HepG2 (cell line): ENCODE results near the gene TMEM158. TPM values are rescaled to one million over a fixed set of nuclear protein-coding genes. Genes with fewer than 3 reads are reported as not detected.

Source experiments
- AGO2 ChIP-seq: fragments of 200-400 bp; formaldehyde crosslinking; optimal IDR thresholded peaks from 2 replicates; pipeline ENCODE3; 2017; ENCODE audit warnings: mild to moderate bottlenecking, low read depth, low read length, moderate library complexity
- ARID4A ChIP-seq: sonication (generic); formaldehyde crosslinking; IDR thresholded peaks from 2 replicates; pipeline ENCODE4 v1.5.0; 2020; ENCODE audit warnings: mild to moderate bottlenecking, missing genetic modification reagents, borderline replicate concordance
- BCL6 ChIP-seq: IDR thresholded peaks from 2 replicates; pipeline ENCODE4 v1.6.1; 2016; ENCODE audit warnings: missing genetic modification reagents, missing compliant biosample characterization
- HMGXB4 ChIP-seq, 2 experiments: sonication (generic) in 1 of 2; formaldehyde crosslinking in 1 of 2; IDR thresholded peaks; 2 replicates each; pipeline versions ENCODE4 v1.4.0 to v1.6.1; 2018 to 2020; ENCODE audit warnings: missing genetic modification reagents in 2 of 2, borderline replicate concordance in 1 of 2, low read depth in 1 of 2, mild to moderate bottlenecking in 1 of 2, missing biosample characterization in 1 of 2
- MAF1 ChIP-seq: sonication (generic); formaldehyde crosslinking; IDR thresholded peaks from 2 replicates; pipeline ENCODE4 v1.5.0; 2020; ENCODE audit warnings: missing genetic modification reagents, borderline replicate concordance
- NCOA1 ChIP-seq: sonication (generic); formaldehyde crosslinking; IDR thresholded peaks from 2 replicates; pipeline ENCODE4 v1.9.0; 2021; ENCODE audit warnings: missing genetic modification reagents
- RAD21 ChIP-seq: fragments of 450-650 bp; formaldehyde crosslinking; IDR thresholded peaks from 2 replicates; pipeline ENCODE4 v1.5.0; 2020; ENCODE audit warnings: mild to moderate bottlenecking
- SMYD3 ChIP-seq: sonication (generic); formaldehyde crosslinking; IDR thresholded peaks from 2 replicates; pipeline ENCODE4 v1.8.1; 2023; ENCODE audit warnings: mild to moderate bottlenecking, missing genetic modification reagents
- UBTF ChIP-seq: sonication (generic); formaldehyde crosslinking; IDR thresholded peaks from 2 replicates; pipeline ENCODE4 v1.4.0; 2020; ENCODE audit warnings: mild to moderate bottlenecking, missing genetic modification reagents
- ZNF335 ChIP-seq: sonication (generic); formaldehyde crosslinking; IDR thresholded peaks from 2 replicates; pipeline ENCODE4 v1.4.0; 2020; ENCODE audit warnings: missing genetic modification reagents
- ZNF430 ChIP-seq: sonication (generic); formaldehyde crosslinking; IDR thresholded peaks from 2 replicates; pipeline ENCODE4 v1.9.0; 2021; ENCODE audit warnings: mild to moderate bottlenecking, missing genetic modification reagents
- ZNF687 ChIP-seq: sonication (generic); formaldehyde crosslinking; IDR thresholded peaks from 2 replicates; pipeline ENCODE4 v1.5.1; 2020; ENCODE audit warnings: mild to moderate bottlenecking, missing genetic modification reagents, moderate library complexity
- ZNF768 ChIP-seq: sonication (generic); formaldehyde crosslinking; IDR thresholded peaks from 2 replicates; pipeline ENCODE4 v1.4.0; 2020; ENCODE audit warnings: missing genetic modification reagents
- ZSCAN12 ChIP-seq: sonication (generic); formaldehyde crosslinking; IDR thresholded peaks from 2 replicates; pipeline ENCODE4 v1.9.0; 2021; ENCODE audit warnings: mild to moderate bottlenecking, missing genetic modification reagents
- polyA plus RNA-seq, 8 experiments: library from polyadenylated mRNA; depleted of rRNA in 3 of 8; stranded (reverse) in 7 of 8; unstranded in 1 of 8; fragments of >200 nt; fragmentation: Illumina TruSeq in 4 of 8; extraction: Trizol in 4 of 8; gene quantifications; 2 replicates each; pipeline versions ENCODE4 v1.2.1 to v1.2.3, GENCODE V29; 2011 to 2016; ENCODE audit warnings: low read depth in 4 of 8, missing spikeins in 1 of 8, mixed read lengths in 1 of 8; ENCODE audit not compliant: insufficient read depth in 1 of 8
- total RNA-seq, 5 experiments: library from RNA; depleted of rRNA; stranded (reverse); fragments of >200 nt; fragmentation: Illumina TruSeq; extraction: Trizol; gene quantifications; 2 replicates each; pipeline ENCODE4 v1.2.3, GENCODE V29; 2016; ENCODE audit warnings: low read depth in 1 of 5

TMEM158 gene
- total and polyA plus RNA-seq, 2 of the 13 experiments (the other 11 are each of a cell fraction or from before 2014, with no cell fraction given): 0.13 TPM; not detected in 1

GRCh38 chr3:45224824-45225464, 1.1 kb downstream of the TMEM158 start (continued):
- TF ChIP-seq ZNF687 (CRISPR knock-in tag) (peak; percentile 42; the same call in 1 of the 2 replicates), HMGXB4 (CRISPR knock-in tag; IDR thresholded peaks at IDR 0.05; ENCODE audit: borderline replicate concordance in 1 of 2, low read depth in 1 of 2) (peak; percentile 51 to 53; a peak in 2 of 4 replicates), RAD21 (CRISPR knock-in tag) (peak; percentile 92), ZNF335 (no peak), ZNF768 (CRISPR knock-in tag) (peak; percentile 33; the same call in 1 of the 2 replicates), SMYD3 (CRISPR knock-in tag) (no peak), NCOA1 (CRISPR knock-in tag) (no peak), ZSCAN12 (CRISPR knock-in tag) (no peak), ZNF430 (CRISPR knock-in tag) (no peak), MAF1 (CRISPR knock-in tag) (0 out of 2 replicates have a peak, but pooled peaks have one; percentile 16), AGO2 (no peak), UBTF (peak; percentile 85), BCL6 (CRISPR knock-in tag) (no peak), ARID4A (CRISPR knock-in tag) (peak; percentile 56; the same call in 1 of the 2 replicates)
